Karpas-422 (cell line): ENCODE results near the gene KCTD11. TPM values are rescaled to one million over a fixed set of nuclear protein-coding genes. Genes with fewer than 3 reads are reported as not detected.

Experiments used
- DNase-seq: peaks from one replicate; pipeline ENCODE4 v3.0.0-alpha.2; 2015
- H2AFZ ChIP-seq: fragments of 200-600 bp; sonication (generic); 2 replicates; pipeline ENCODE4 v1.6.1; 2014; ENCODE audit warnings: antibody characterized with exemption, low read length, mixed read lengths
- H3K27ac ChIP-seq: fragments of 200-600 bp; sonication (generic); 2 replicates; pipeline ENCODE4 v1.5.1; 2014; ENCODE audit warnings: mild to moderate bottlenecking, low read length, moderate library complexity
- H3K27me3 ChIP-seq: fragments of 200-600 bp; sonication (generic); 2 replicates; pipeline ENCODE4 v1.6.1; 2014; ENCODE audit warnings: low read length, mixed read lengths
- H3K36me3 ChIP-seq: fragments of 200-600 bp; sonication (generic); 2 replicates; pipeline ENCODE4 v1.6.1; 2014; ENCODE audit warnings: low read length, mixed read lengths; ENCODE audit not compliant: insufficient read depth
- H3K4me1 ChIP-seq: fragments of 200-600 bp; sonication (generic); 2 replicates; pipeline ENCODE4 v1.6.1; 2014; ENCODE audit warnings: mild to moderate bottlenecking, low read length, mixed read lengths
- H3K4me2 ChIP-seq: fragments of 200-600 bp; sonication (generic); 2 replicates; pipeline ENCODE4 v1.6.1; 2014; ENCODE audit warnings: low read length, low read depth, mild to moderate bottlenecking; ENCODE audit not compliant: poor library complexity, severe bottlenecking
- H3K4me3 ChIP-seq: fragments of 200-600 bp; sonication (generic); 2 replicates; pipeline ENCODE4 v1.5.1; 2014; ENCODE audit warnings: mild to moderate bottlenecking, antibody characterized with exemption, low read length, mixed read lengths
- H3K79me2 ChIP-seq: fragments of 200-600 bp; sonication (generic); 2 replicates; pipeline ENCODE4 v1.6.1; 2014; ENCODE audit warnings: mild to moderate bottlenecking, low read length, mixed read lengths
- H3K9ac ChIP-seq: fragments of 200-600 bp; sonication (generic); 2 replicates; pipeline ENCODE4 v1.6.0; 2014; ENCODE audit warnings: low read length
- H3K9me2 ChIP-seq: fragments of 200-600 bp; sonication (generic), shearing (Covaris generic); replicated peaks from 2 replicates; pipeline ENCODE4 v1.6.0; 2014; ENCODE audit warnings: mild to moderate bottlenecking, low read length, moderate library complexity; ENCODE audit not compliant: insufficient read depth
- H3K9me3 ChIP-seq: fragments of 300-700, 200-600 bp; sonication (generic); 2 replicates; pipeline ENCODE4 v1.6.1; 2014; ENCODE audit warnings: low read length, mixed read lengths
- H4K20me1 ChIP-seq: fragments of 200-600 bp; sonication (generic); 2 replicates; pipeline ENCODE4 v1.6.1; 2014; ENCODE audit warnings: mild to moderate bottlenecking, antibody characterized with exemption, low read length, low read depth; ENCODE audit not compliant: insufficient read depth
- small RNA-seq: library from RNA; depleted of rRNA; stranded (forward); fragments of <200 nt; gene quantifications from one replicate; pipeline ENCODE3, GENCODE V24; 2014
- total RNA-seq: library from RNA; depleted of rRNA; stranded (reverse); fragments of >200 nt; shearing (Covaris generic); gene quantifications from 2 replicates; pipeline ENCODE4 v1.2.3, GENCODE V29; 2014; ENCODE audit warnings: low replicate concordance; rRNA removed

The KCTD11 gene
- total RNA-seq, 1 experiment from 2014 or later, result 5.1 TPM

- Histone ChIP-seq H3K27ac (peak within 1 kb of the TSS; percentile 69), H3K9ac (peak within 1 kb of the TSS; percentile 91), H3K4me1 (peaks cover 9% of the 10 kb centered on the region), H3K4me2 (peak within 1 kb of the TSS; percentile 94), H3K4me3 (peak within 1 kb of the TSS; percentile 91), H3K79me2 (no peaks in the 10 kb centered on the region), H2AFZ (peak within 1 kb of the TSS; percentile 85; the same call in 1 of the 2 replicates), H3K27me3 (no peaks in the 10 kb centered on the region), H3K9me2 (no peaks in the 10 kb centered on the region), H4K20me1 (no peaks in the 10 kb centered on the region; the same call in 1 of the 2 replicates), H3K36me3 (no peaks in the 10 kb centered on the region), H3K9me3 (no peaks in the 10 kb centered on the region)
- DNase-seq, result peak; percentile 99
These were observed 52.2 kb downstream of the KCTD11 start, which contains the start of gene TMEM256 for GRCh38 chr17:7403977-7404736. Gene TMEM256, minus strand, starts transcription at chr17:7404097. Its CDS starts 13 bp downstream, at chr17:7404084.

Small RNA genes lying within 50 kb of the gene (small RNA-seq; reads per million reads assigned to genes)
- not detected for gene AC026954.2

Other genes starting within 250 kb of the KCTD11 start
- gene ASGR2, start 237.3 kb upstream of the KCTD11 start, total RNA-seq, result not detected in 2 replicates
- gene ASGR1, start 172.8 kb upstream of the KCTD11 start, total RNA-seq, result 1.2 TPM in 1 of 2 replicates, not detected in the other
- 8.5 and 24.1 TPM in 2 replicates for gene DLG4, start 132.3 kb upstream of the KCTD11 start, total RNA-seq
- 245 and 371 TPM in 2 replicates for gene ACADVL, start 132.2 kb upstream of the KCTD11 start, total RNA-seq
- gene DVL2, start 117.6 kb upstream of the KCTD11 start, total RNA-seq, result 75.2 and 117 TPM in 2 replicates
- gene PHF23, start 112.7 kb upstream of the KCTD11 start, total RNA-seq, result 36.7 and 69.3 TPM in 2 replicates
- gene GABARAP, start 109.7 kb upstream of the KCTD11 start, total RNA-seq, result 218 and 301 TPM in 2 replicates
- 52.6 and 87.8 TPM in 2 replicates for gene CTDNEP1, start 100.4 kb upstream of the KCTD11 start, total RNA-seq
- gene ELP5, start 99.9 kb upstream of the KCTD11 start, total RNA-seq, result 38.8 and 53.4 TPM in 2 replicates
- not detected in 2 replicates for gene CLDN7, start 89.7 kb upstream of the KCTD11 start, total RNA-seq
- 0.14 TPM in 1 of 2 replicates, not detected in the other for gene SLC2A4, start 70.4 kb upstream of the KCTD11 start, total RNA-seq
- gene YBX2, start 57.5 kb upstream of the KCTD11 start, total RNA-seq, result not detected in 2 replicates
- 231 and 326 TPM in 2 replicates for gene EIF5A, start 44.5 kb upstream of the KCTD11 start, total RNA-seq
- 36.9 and 63.1 TPM in 2 replicates for gene GPS2, start 36.8 kb upstream of the KCTD11 start, total RNA-seq
- gene NEURL4, start 22.8 kb upstream of the KCTD11 start, total RNA-seq, result 11.1 and 21.2 TPM in 2 replicates
- 51.0 and 85.0 TPM in 2 replicates for gene ACAP1, start 15.6 kb upstream of the KCTD11 start, total RNA-seq
- not detected in 2 replicates for gene TMEM95, start 3.0 kb downstream of the KCTD11 start, total RNA-seq
- 0.75 and 3.8 TPM in 2 replicates for gene TNK1, start 28.9 kb downstream of the KCTD11 start, total RNA-seq
- gene PLSCR3, start 42.4 kb downstream of the KCTD11 start, total RNA-seq, result 39.8 and 40.4 TPM in 2 replicates
- 262 and 330 TPM in 2 replicates for gene TMEM256, start 51.9 kb downstream of the KCTD11 start, total RNA-seq
- not detected in 2 replicates for gene NLGN2, start 55.7 kb downstream of the KCTD11 start, total RNA-seq
- not detected in 2 replicates for gene SPEM1, start 68.2 kb downstream of the KCTD11 start, total RNA-seq
- gene SPEM2, start 73.5 kb downstream of the KCTD11 start, total RNA-seq, result not detected in 2 replicates
- gene SPEM3, start 76.7 kb downstream of the KCTD11 start, total RNA-seq, result not detected in 2 replicates
- gene TMEM102, start 83.3 kb downstream of the KCTD11 start, total RNA-seq, result 3.0 and 9.9 TPM in 2 replicates
- 0.32 and 0.67 TPM in 2 replicates for gene FGF11, start 87.3 kb downstream of the KCTD11 start, total RNA-seq
- gene CHRNB1, start 92.9 kb downstream of the KCTD11 start, total RNA-seq, result 3.6 and 6.6 TPM in 2 replicates
- gene ZBTB4, start 127.5 kb downstream of the KCTD11 start, total RNA-seq, result 5.5 and 7.2 TPM in 2 replicates
- not detected in 2 replicates for gene SLC35G6, start 129.3 kb downstream of the KCTD11 start, total RNA-seq
- gene POLR2A, start 132.2 kb downstream of the KCTD11 start, total RNA-seq, result 78.8 and 169 TPM in 2 replicates
- gene TNFSF12, start 196.9 kb downstream of the KCTD11 start, total RNA-seq, result not detected in 2 replicates
- 0.90 and 4.0 TPM in 2 replicates for gene TNFSF13, start 206.6 kb downstream of the KCTD11 start, total RNA-seq
- 62.8 and 96.1 TPM in 2 replicates for gene SENP3, start 209.8 kb downstream of the KCTD11 start, total RNA-seq
- 3.8 and 6.0 TPM in 2 replicates for gene CD68, start 227.5 kb downstream of the KCTD11 start, total RNA-seq
- 25.4 and 27.0 TPM in 2 replicates for gene MPDU1, start 231.7 kb downstream of the KCTD11 start, total RNA-seq
- 1.2 and 1.6 TPM in 2 replicates for gene SOX15, start 237.9 kb downstream of the KCTD11 start, total RNA-seq